ENCODE measurements around the gene LSG1.

The LSG1 gene

DNA sequence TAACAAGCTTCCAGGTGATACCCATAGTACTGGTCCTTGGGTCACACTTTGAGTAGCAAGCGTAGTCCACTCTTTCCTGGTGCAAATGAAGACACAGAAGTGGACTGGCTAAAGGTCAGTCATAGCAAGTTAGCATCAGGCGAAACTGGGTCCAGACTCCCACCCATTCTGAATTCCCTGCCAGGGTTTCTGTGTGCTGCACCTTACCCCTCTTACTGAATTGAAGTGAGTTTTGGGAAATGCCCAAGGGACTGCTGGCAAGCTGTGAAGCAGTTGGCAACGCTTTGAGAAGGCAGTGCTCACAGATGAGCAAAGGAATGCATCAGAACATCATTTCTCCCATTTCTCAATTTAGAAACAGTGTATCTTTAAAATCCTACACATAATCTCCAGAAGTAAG, 1.8 kb upstream of the LSG1 start:
- TF ChIP-seq, protein P1, sequence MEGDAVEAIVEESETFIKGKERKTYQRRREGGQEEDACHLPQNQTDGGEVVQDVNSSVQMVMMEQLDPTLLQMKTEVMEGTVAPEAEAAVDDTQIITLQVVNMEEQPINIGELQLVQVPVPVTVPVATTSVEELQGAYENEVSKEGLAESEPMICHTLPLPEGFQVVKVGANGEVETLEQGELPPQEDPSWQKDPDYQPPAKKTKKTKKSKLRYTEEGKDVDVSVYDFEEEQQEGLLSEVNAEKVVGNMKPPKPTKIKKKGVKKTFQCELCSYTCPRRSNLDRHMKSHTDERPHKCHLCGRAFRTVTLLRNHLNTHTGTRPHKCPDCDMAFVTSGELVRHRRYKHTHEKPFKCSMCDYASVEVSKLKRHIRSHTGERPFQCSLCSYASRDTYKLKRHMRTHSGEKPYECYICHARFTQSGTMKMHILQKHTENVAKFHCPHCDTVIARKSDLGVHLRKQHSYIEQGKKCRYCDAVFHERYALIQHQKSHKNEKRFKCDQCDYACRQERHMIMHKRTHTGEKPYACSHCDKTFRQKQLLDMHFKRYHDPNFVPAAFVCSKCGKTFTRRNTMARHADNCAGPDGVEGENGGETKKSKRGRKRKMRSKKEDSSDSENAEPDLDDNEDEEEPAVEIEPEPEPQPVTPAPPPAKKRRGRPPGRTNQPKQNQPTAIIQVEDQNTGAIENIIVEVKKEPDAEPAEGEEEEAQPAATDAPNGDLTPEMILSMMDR (IDR thresholded peaks at IDR 0.05; ENCODE audit: insufficient read depth, low read length, poor library complexity, severe bottlenecking): no peak
- peaks cover 1% of the 10 kb centered on the region; the same call in 1 of the 2 replicates for H3K36me3 ChIP-seq (ENCODE audit: control insufficient read depth, insufficient read depth, low read length)
- no peak for DNase-seq (ENCODE audit: extremely low read depth, insufficient read length)
- H3K27me3 ChIP-seq (replicated peaks; ENCODE audit: control insufficient read depth, insufficient read depth, low read length): no peaks in the 10 kb centered on the region
- no peak overlapping the region for H3K4me3 ChIP-seq (replicated peaks; ENCODE audit: low read depth, low read length)

DNA sequence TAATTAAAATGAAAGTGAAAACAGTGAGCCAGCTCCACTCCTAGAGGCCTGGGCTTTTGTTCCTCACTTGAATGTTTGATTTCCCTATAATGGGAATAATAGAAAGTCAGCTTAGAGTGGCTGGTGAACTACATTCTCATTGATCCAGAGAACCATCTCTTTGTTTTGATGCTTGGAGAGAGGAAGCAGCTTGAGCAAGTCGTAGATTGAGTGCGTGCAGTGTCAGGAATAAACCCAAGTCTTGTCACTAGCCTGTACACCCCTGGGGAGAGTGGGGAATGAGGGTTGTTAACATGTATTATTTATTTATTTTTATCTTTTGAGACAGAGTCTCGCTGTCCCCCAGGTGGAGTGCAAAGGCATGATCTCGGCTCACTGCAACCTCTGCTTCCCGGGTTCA, 885 bp upstream of the LSG1 start:
- TF ChIP-seq, protein P1 (IDR thresholded peaks at IDR 0.05; ENCODE audit: insufficient read depth, low read length, poor library complexity, severe bottlenecking): no peak
- DNase-seq (ENCODE audit: extremely low read depth, insufficient read length): no peak

DNA sequence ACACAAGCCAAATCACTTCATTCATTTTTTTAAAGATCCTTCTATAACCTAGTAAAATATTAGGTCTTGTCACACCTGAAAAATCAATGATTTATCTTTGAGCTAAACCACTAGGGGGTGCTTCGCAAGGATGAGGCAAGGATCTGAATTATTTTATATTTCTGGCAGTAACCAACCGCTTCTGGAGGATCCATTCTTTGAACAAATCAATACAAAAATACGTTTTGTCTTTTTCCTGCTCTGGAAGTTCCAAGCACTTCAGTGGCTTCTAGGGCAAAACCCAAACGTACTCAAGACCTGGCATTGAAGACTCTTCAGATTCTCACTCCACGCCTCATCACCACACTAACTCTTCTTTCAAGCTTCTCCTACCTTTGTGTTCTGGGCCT, 486 bp downstream of the LSG1 start:
- Histone ChIP-seq H3K4me3 (replicated peaks; ENCODE audit: low read depth, low read length) (peak overlapping the region; percentile 99), H3K36me3 (ENCODE audit: control insufficient read depth, insufficient read depth, low read length) (peaks cover 3% of the 10 kb centered on the region), H3K27me3 (replicated peaks; ENCODE audit: control insufficient read depth, insufficient read depth, low read length) (no peaks in the 10 kb centered on the region)
- TF ChIP-seq, protein P1 (IDR thresholded peaks at IDR 0.05; ENCODE audit: insufficient read depth, low read length, poor library complexity, severe bottlenecking): peak; percentile 54
- no peak for DNase-seq (ENCODE audit: extremely low read depth, insufficient read length)

More for the DNA sequence above, 885 bp upstream of the LSG1 start:
- peak overlapping the region; percentile 99 for H3K4me3 ChIP-seq (replicated peaks; ENCODE audit: low read depth, low read length)
- peaks cover 1% of the 10 kb centered on the region; the same call in 1 of the 2 replicates for H3K36me3 ChIP-seq (ENCODE audit: control insufficient read depth, insufficient read depth, low read length)
- H3K27me3 ChIP-seq (replicated peaks; ENCODE audit: control insufficient read depth, insufficient read depth, low read length): no peaks in the 10 kb centered on the region

DNA sequence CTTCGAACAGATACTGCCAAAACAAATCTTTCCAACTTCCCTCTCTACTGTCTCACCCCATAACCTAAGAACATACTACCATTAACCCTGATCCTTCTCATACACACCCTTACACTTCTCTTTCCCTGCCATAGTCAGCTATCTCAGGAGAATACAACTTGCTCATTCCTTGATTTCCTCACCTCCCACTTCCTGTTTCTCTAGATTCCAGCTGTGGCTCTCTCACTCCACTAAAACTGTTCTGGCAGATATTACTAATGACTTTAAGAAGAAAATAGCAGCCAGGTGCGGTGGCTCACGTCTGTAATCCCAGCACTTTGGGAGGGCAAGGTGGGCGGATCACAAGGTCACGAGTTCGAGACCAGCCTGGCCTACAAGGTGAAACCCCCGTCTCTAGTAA, 4.6 kb downstream of the LSG1 start:
- TF ChIP-seq, protein P1 (IDR thresholded peaks at IDR 0.05; ENCODE audit: insufficient read depth, low read length, poor library complexity, severe bottlenecking): no peak
- DNase-seq (ENCODE audit: extremely low read depth, insufficient read length): no peak
- Histone ChIP-seq H3K27me3 (replicated peaks; ENCODE audit: control insufficient read depth, insufficient read depth, low read length) (no peaks in the 10 kb centered on the region), H3K4me3 (replicated peaks; ENCODE audit: low read depth, low read length) (no peak overlapping the region), H3K36me3 (ENCODE audit: control insufficient read depth, insufficient read depth, low read length) (peaks cover 4% of the 10 kb centered on the region)

DNA sequence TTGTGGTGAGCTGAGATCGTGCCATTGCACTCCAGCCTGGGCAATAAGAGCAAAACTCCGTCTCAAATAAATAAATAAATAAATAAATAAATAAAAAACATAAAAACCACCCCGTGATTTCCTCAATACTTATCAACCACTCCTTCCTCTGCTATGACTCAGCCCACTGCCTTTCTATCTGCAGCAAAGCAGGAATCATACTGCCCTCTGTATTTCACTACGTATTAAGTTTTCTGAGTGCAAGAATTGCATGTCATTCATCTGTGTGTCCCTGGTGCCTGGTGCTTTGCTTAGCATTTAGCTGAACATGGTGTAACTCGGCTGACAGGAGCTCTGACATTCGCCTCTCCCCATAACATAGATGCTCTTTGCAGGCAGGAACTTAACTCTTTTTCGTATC, 7.1 kb downstream of the LSG1 start:
- DNase-seq (ENCODE audit: extremely low read depth, insufficient read length): no peak
- no peaks in the 10 kb centered on the region for H3K27me3 ChIP-seq (replicated peaks; ENCODE audit: control insufficient read depth, insufficient read depth, low read length)
- peaks cover 5% of the 10 kb centered on the region for H3K36me3 ChIP-seq (ENCODE audit: control insufficient read depth, insufficient read depth, low read length)
- no peak overlapping the region for H3K4me3 ChIP-seq (replicated peaks; ENCODE audit: low read depth, low read length)
- TF ChIP-seq, protein P1 (IDR thresholded peaks at IDR 0.05; ENCODE audit: insufficient read depth, low read length, poor library complexity, severe bottlenecking): no peak

DNA sequence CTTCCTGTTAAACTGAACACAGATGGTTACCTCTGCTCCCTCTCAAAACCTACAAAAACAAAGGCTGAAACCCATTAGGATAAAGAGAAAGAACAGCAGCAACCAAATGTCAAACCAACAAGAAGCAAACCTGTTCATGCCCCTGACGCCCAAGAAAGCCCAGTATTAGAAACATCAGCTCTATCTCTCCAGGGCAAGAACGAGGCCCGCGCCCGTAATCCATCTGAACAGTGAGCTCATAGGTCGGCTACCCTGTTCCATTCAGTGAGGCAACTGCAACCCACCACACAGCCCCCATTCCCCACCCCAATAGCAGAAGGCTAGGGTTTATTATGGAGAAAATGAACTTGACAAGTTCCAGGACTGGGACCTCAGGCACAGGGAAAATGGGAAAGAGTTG, 10.0 kb downstream of the LSG1 start:
- Histone ChIP-seq H3K36me3 (ENCODE audit: control insufficient read depth, insufficient read depth, low read length) (peaks cover 7% of the 10 kb centered on the region), H3K27me3 (replicated peaks; ENCODE audit: control insufficient read depth, insufficient read depth, low read length) (no peaks in the 10 kb centered on the region), H3K4me3 (replicated peaks; ENCODE audit: low read depth, low read length) (no peak overlapping the region)
- TF ChIP-seq, protein P1 (IDR thresholded peaks at IDR 0.05; ENCODE audit: insufficient read depth, low read length, poor library complexity, severe bottlenecking): no peak
- DNase-seq (ENCODE audit: extremely low read depth, insufficient read length): no peak
